Astrocyte (in vitro differentiated cells and primary cell): ENCODE data around the gene SYDE1. TPM values are rescaled to one million over a fixed set of nuclear protein-coding genes. Genes with fewer than 3 reads are reported as not detected.

Source experiments
- DNase-seq: peaks from one replicate; pipeline ENCODE4 v3.0.0-alpha.2; 2010; ENCODE audit warnings: low read depth
- FAIRE-seq: peaks from 2 replicates; lab custom pipeline; 2011; peaks lifted over from hg19 to GRCh38; lab: Jason Lieb, UNC
- H2AFZ ChIP-seq: 2 replicates; pipeline ENCODE4 v1.6.0; 2012; ENCODE audit warnings: low read depth, low read length, inconsistent platforms
- H3K27ac ChIP-seq: 2 replicates; pipeline ENCODE4 v1.5.1; 2011; ENCODE audit warnings: low read depth, low read length, inconsistent platforms
- H3K27me3 ChIP-seq: 2 replicates; pipeline ENCODE4 v1.6.0; 2011; ENCODE audit warnings: low read length, inconsistent platforms; ENCODE audit not compliant: insufficient read depth
- H3K36me3 ChIP-seq: 2 replicates; pipeline ENCODE4 v1.5.1; 2011; ENCODE audit warnings: low read length, inconsistent platforms; ENCODE audit not compliant: insufficient read depth
- H3K4me1 ChIP-seq: 2 replicates; pipeline ENCODE4 v1.5.1; 2011; ENCODE audit warnings: low read length, inconsistent platforms; ENCODE audit not compliant: insufficient read depth
- H3K4me2 ChIP-seq: 2 replicates; pipeline ENCODE4 v1.6.0; 2012; ENCODE audit warnings: low read length, inconsistent platforms
- H3K4me3 ChIP-seq: 2 replicates; pipeline ENCODE4 v1.5.1; 2011; ENCODE audit warnings: low read depth, mild to moderate bottlenecking, low read length, inconsistent platforms; ENCODE audit not compliant: insufficient read depth
- H3K79me2 ChIP-seq: 2 replicates; pipeline ENCODE4 v1.6.0; 2012; ENCODE audit warnings: mild to moderate bottlenecking, low read length, inconsistent platforms; ENCODE audit not compliant: insufficient read depth
- H3K9ac ChIP-seq: 2 replicates; pipeline ENCODE4 v1.6.0; 2012; ENCODE audit warnings: mild to moderate bottlenecking, low read length, inconsistent platforms
- H3K9me3 ChIP-seq: 2 replicates; pipeline ENCODE4 v1.5.1; 2012; ENCODE audit warnings: low read depth, mild to moderate bottlenecking, low read length, inconsistent platforms; ENCODE audit not compliant: insufficient read depth
- H4K20me1 ChIP-seq: 2 replicates; pipeline ENCODE4 v1.6.0; 2012; ENCODE audit warnings: low read length, inconsistent platforms; ENCODE audit not compliant: insufficient read depth
- H3K27ac Mint-ChIP-seq: one replicate; pipeline ENCODE4 v1.8.0; 2021; ENCODE audit warnings: mild to moderate bottlenecking, mixed read lengths; ENCODE audit not compliant: unreplicated experiment
- H3K27me3 Mint-ChIP-seq: one replicate; pipeline ENCODE4 v1.8.0; 2021; ENCODE audit warnings: low read depth, mixed read lengths; ENCODE audit not compliant: unreplicated experiment
- H3K36me3 Mint-ChIP-seq: one replicate; pipeline ENCODE4 v1.8.0; 2021; ENCODE audit warnings: low read depth, mixed read lengths; ENCODE audit not compliant: unreplicated experiment
- H3K4me1 Mint-ChIP-seq: one replicate; pipeline ENCODE4 v1.8.0; 2021; ENCODE audit warnings: low read depth, mixed read lengths; ENCODE audit not compliant: unreplicated experiment
- H3K4me3 Mint-ChIP-seq: one replicate; pipeline ENCODE4 v1.8.0; 2021; ENCODE audit warnings: mild to moderate bottlenecking, moderate library complexity, mixed read lengths; ENCODE audit not compliant: unreplicated experiment
- H3K9me3 Mint-ChIP-seq: one replicate; pipeline ENCODE4 v1.8.0; 2021; ENCODE audit warnings: mild to moderate bottlenecking, mixed read lengths; ENCODE audit not compliant: unreplicated experiment
- CTCF ChIP-seq: IDR thresholded peaks from 2 replicates; pipeline ENCODE4 v1.5.1; 2011; ENCODE audit warnings: low read depth, mild to moderate bottlenecking, inconsistent platforms, low read length, moderate library complexity; ENCODE audit not compliant: insufficient read depth
- EZH2 ChIP-seq: IDR thresholded peaks from 2 replicates; pipeline ENCODE4 v1.6.1; 2012; ENCODE audit warnings: mild to moderate bottlenecking, low read length, inconsistent platforms; ENCODE audit not compliant: insufficient read depth
- total RNA-seq: library from RNA; stranded (reverse); gene quantifications from 2 replicates; pipeline ENCODE4 v1.2.1, GENCODE V29; 2021

SYDE1 gene
- total RNA-seq, 1 donor from 2014 or later = 40.6 TPM

GRCh38 chr19:15137777-15138176 is 30.6 kb downstream of the SYDE1 start:
- Histone ChIP-seq H3K79me2 (no peaks in the 10 kb centered on the region), H3K9me3 (peaks cover 4% of the 10 kb centered on the region), H3K27ac (no peak overlapping the region), H3K4me1 (no peaks in the 10 kb centered on the region), H3K4me2 (no peak overlapping the region), H3K36me3 (no peaks in the 10 kb centered on the region), H3K9ac (no peak overlapping the region), H3K4me3 (no peak overlapping the region), H3K27me3 (no peaks in the 10 kb centered on the region), H2AFZ (no peak overlapping the region), H4K20me1 (no peaks in the 10 kb centered on the region)
- H3K4me1 Mint-ChIP-seq = peaks cover 6% of the 10 kb centered on the region
- no peak for DNase-seq
- H3K27me3 Mint-ChIP-seq = peaks cover 3% of the 10 kb centered on the region
- no peak for FAIRE-seq
- H3K36me3 Mint-ChIP-seq = no peaks in the 10 kb centered on the region
- TF ChIP-seq CTCF (no peak), EZH2 (no peak)
- no peak overlapping the region for H3K4me3 Mint-ChIP-seq
- peaks cover 14% of the 10 kb centered on the region for H3K9me3 Mint-ChIP-seq
- no peak overlapping the region for H3K27ac Mint-ChIP-seq

GRCh38 chr19:15138427-15138826 is 31.2 kb downstream of the SYDE1 start:
- FAIRE-seq = no peak
- Histone ChIP-seq H3K36me3 (no peaks in the 10 kb centered on the region), H3K4me3 (no peak overlapping the region), H2AFZ (no peak overlapping the region), H3K79me2 (no peaks in the 10 kb centered on the region), H3K4me2 (peak overlapping the region; percentile 11), H3K4me1 (no peaks in the 10 kb centered on the region), H3K27ac (no peak overlapping the region), H4K20me1 (no peaks in the 10 kb centered on the region), H3K9ac (no peak overlapping the region), H3K9me3 (peaks cover 4% of the 10 kb centered on the region), H3K27me3 (no peaks in the 10 kb centered on the region)
- DNase-seq = no peak
- TF ChIP-seq EZH2 (no peak), CTCF (no peak)
- H3K4me1 Mint-ChIP-seq = peaks cover 6% of the 10 kb centered on the region
- no peak overlapping the region for H3K27ac Mint-ChIP-seq
- peaks cover 14% of the 10 kb centered on the region for H3K9me3 Mint-ChIP-seq
- no peaks in the 10 kb centered on the region for H3K36me3 Mint-ChIP-seq
- H3K27me3 Mint-ChIP-seq = peaks cover 3% of the 10 kb centered on the region
- H3K4me3 Mint-ChIP-seq = peak overlapping the region; percentile 11

GRCh38 chr19:15141143-15141542 is 33.9 kb downstream of the SYDE1 start:
- H3K4me1 ChIP-seq = no peaks in the 10 kb centered on the region
- no peaks in the 10 kb centered on the region for H4K20me1 ChIP-seq
- peaks cover 18% of the 10 kb centered on the region for H3K9me3 Mint-ChIP-seq
- no peaks in the 10 kb centered on the region for H3K36me3 ChIP-seq
- H3K27ac Mint-ChIP-seq = no peak overlapping the region
- H3K79me2 ChIP-seq = no peaks in the 10 kb centered on the region
- no peak overlapping the region for H3K9ac ChIP-seq
- no peak overlapping the region for H3K27ac ChIP-seq
- H3K4me3 ChIP-seq = no peak overlapping the region
- no peak overlapping the region for H3K4me3 Mint-ChIP-seq
- H3K27me3 ChIP-seq = no peaks in the 10 kb centered on the region
- peaks cover 5% of the 10 kb centered on the region for H3K4me1 Mint-ChIP-seq
- TF ChIP-seq CTCF (no peak), EZH2 (no peak)
- no peaks in the 10 kb centered on the region for H3K27me3 Mint-ChIP-seq
- H3K4me2 ChIP-seq = no peak overlapping the region
- no peak for DNase-seq
- FAIRE-seq = no peak
- H2AFZ ChIP-seq = no peak overlapping the region
- peaks cover 4% of the 10 kb centered on the region for H3K9me3 ChIP-seq
- no peaks in the 10 kb centered on the region for H3K36me3 Mint-ChIP-seq
